ENCODE data around the gene EMX2.

- TF ChIP-seq CTCF (IDR thresholded peaks at IDR 0.05), result no peak
- TF ChIP-seq POLR2A (IDR thresholded peaks at IDR 0.05), result no peak
Observed at GRCh38 chr10:117500456-117500855, 42.1 kb upstream of the EMX2 start.

Data from gastroesophageal sphincter (tissue), 3 donors.